ENCODE measurements around the gene CTNNB1. TPM values are rescaled to one million over a fixed set of nuclear protein-coding genes. Genes with fewer than 3 reads are reported as not detected.

Gene CTNNB1
- total and polyA plus RNA-seq, 2 of the 13 experiments (the other 11 are each of a cell fraction or from before 2014, with no cell fraction given) = 398 to 489 TPM

DNA sequence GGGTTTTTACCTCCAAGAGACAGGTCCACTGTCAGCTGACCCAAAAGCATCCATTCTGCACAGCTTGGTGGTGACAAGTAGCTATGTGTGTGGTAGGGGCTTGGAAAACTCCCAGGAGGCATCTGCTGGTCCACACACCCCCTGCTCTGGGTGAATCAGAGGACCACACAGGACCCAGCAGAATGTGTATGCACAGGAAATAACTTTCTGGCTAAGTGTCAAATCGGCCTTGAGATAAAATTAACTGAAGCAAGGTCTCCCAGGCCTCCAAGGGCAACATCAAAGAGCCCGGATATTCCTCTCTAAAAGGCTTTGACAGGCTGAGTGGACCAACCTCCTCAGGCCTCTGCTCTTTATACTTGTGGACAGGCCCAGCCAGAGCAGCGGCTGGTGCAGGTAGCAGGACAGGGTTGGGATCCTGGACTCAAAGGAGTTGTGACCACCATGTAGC, 66.5 kb downstream of the CTNNB1 start (continued):
- TF ChIP-seq PAXIP1 (CRISPR knock-in tag; conservative IDR thresholded peaks at IDR 0.05) (peak; percentile 76), MBD4 (IDR thresholded peaks at IDR 0.05; ENCODE audit: borderline replicate concordance, low read length) (no peak), CBX5 (CRISPR knock-in tag; IDR thresholded peaks at IDR 0.05; ENCODE audit: borderline replicate concordance) (no peak), ERF (CRISPR knock-in tag; IDR thresholded peaks at IDR 0.05) (no peak), ATAD3A (CRISPR knock-in tag; IDR thresholded peaks at IDR 0.05) (no peak), ZNF260 (CRISPR knock-in tag; IDR thresholded peaks at IDR 0.05; ENCODE audit: borderline replicate concordance, low read depth) (no peak), ZNF230 (CRISPR knock-in tag; IDR thresholded peaks at IDR 0.05) (no peak), FOXK2 (IDR thresholded peaks at IDR 0.05) (no peak), ZBTB38 (CRISPR knock-in tag; IDR thresholded peaks at IDR 0.05) (peak; percentile 26; the same call in 1 of the 2 replicates), ZNF350 (CRISPR knock-in tag; IDR thresholded peaks at IDR 0.05; ENCODE audit: borderline replicate concordance, low read depth) (0 out of 2 replicates have a peak, but pooled peaks have one; percentile 16), ZKSCAN5 (CRISPR knock-in tag; IDR thresholded peaks at IDR 0.05) (no peak), ZSCAN29 (CRISPR knock-in tag; conservative IDR thresholded peaks at IDR 0.05) (no peak)
- TF ChIP-seq, protein P1, sequence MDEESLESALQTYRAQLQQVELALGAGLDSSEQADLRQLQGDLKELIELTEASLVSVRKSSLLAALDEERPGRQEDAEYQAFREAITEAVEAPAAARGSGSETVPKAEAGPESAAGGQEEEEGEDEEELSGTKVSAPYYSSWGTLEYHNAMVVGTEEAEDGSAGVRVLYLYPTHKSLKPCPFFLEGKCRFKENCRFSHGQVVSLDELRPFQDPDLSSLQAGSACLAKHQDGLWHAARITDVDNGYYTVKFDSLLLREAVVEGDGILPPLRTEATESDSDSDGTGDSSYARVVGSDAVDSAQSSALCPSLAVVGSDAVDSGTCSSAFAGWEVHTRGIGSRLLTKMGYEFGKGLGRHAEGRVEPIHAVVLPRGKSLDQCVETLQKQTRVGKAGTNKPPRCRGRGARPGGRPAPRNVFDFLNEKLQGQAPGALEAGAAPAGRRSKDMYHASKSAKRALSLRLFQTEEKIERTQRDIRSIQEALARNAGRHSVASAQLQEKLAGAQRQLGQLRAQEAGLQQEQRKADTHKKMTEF (CRISPR knock-in tag; IDR thresholded peaks at IDR 0.05) = peak; percentile 76
- TF ChIP-seq, protein P2, sequence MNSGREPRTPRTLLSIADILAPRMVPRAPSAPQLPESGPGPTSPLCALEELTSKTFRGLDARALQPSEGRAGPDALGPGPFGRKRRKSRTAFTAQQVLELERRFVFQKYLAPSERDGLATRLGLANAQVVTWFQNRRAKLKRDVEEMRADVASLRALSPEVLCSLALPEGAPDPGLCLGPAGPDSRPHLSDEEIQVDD (CRISPR knock-in tag; IDR thresholded peaks at IDR 0.05; ENCODE audit: borderline replicate concordance) = no peak
- TF ChIP-seq, protein P3, sequence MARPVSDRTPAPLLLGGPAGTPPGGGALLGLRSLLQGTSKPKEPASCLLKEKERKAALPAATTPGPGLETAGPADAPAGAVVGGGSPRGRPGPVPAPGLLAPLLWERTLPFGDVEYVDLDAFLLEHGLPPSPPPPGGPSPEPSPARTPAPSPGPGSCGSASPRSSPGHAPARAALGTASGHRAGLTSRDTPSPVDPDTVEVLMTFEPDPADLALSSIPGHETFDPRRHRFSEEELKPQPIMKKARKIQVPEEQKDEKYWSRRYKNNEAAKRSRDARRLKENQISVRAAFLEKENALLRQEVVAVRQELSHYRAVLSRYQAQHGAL (CRISPR knock-in tag; IDR thresholded peaks at IDR 0.05; ENCODE audit: not compliant biosample characterization) = no peak
- TF ChIP-seq, protein P4, sequence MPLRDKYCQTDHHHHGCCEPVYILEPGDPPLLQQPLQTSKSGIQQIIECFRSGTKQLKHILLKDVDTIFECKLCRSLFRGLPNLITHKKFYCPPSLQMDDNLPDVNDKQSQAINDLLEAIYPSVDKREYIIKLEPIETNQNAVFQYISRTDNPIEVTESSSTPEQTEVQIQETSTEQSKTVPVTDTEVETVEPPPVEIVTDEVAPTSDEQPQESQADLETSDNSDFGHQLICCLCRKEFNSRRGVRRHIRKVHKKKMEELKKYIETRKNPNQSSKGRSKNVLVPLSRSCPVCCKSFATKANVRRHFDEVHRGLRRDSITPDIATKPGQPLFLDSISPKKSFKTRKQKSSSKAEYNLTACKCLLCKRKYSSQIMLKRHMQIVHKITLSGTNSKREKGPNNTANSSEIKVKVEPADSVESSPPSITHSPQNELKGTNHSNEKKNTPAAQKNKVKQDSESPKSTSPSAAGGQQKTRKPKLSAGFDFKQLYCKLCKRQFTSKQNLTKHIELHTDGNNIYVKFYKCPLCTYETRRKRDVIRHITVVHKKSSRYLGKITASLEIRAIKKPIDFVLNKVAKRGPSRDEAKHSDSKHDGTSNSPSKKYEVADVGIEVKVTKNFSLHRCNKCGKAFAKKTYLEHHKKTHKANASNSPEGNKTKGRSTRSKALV (CRISPR knock-in tag; IDR thresholded peaks at IDR 0.05) = peak; percentile 71; the same call in 1 of the 2 replicates
- TF ChIP-seq, protein P5, sequence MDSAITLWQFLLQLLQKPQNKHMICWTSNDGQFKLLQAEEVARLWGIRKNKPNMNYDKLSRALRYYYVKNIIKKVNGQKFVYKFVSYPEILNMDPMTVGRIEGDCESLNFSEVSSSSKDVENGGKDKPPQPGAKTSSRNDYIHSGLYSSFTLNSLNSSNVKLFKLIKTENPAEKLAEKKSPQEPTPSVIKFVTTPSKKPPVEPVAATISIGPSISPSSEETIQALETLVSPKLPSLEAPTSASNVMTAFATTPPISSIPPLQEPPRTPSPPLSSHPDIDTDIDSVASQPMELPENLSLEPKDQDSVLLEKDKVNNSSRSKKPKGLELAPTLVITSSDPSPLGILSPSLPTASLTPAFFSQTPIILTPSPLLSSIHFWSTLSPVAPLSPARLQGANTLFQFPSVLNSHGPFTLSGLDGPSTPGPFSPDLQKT (CRISPR knock-in tag; IDR thresholded peaks at IDR 0.05; ENCODE audit: borderline replicate concordance) = no peak

All from HepG2 (cell line).